GM12892 (cell line): ENCODE measurements around the gene EPX. TPM values are rescaled to one million over a fixed set of nuclear protein-coding genes. Genes with fewer than 3 reads are reported as not detected.
"Not testable (repeated sequence)": the region's sequence is repeated elsewhere in the genome, so short reads cannot be mapped to it uniquely, and the experiment has no call there.

Experiments used
- DNase-seq: peaks from one replicate; pipeline ENCODE4 v3.0.0; 2011; ENCODE audit not compliant: insufficient read length
- FAIRE-seq: peaks from 2 replicates; lab custom pipeline; 2011; peaks lifted over from hg19 to GRCh38; lab: Jason Lieb, UNC
- POLR2A ChIP-seq: IDR thresholded peaks from 2 replicates; pipeline ENCODE4 v1.6.1; 2011; ENCODE audit warnings: low read depth, low read length, control low read depth
- POLR2AphosphoS5 ChIP-seq: IDR thresholded peaks from 2 replicates; pipeline ENCODE4 v1.6.1; 2011; ENCODE audit warnings: low read depth, low read length, control low read depth
- TAF1 ChIP-seq: IDR thresholded peaks from 2 replicates; pipeline ENCODE4 v1.6.1; 2011; ENCODE audit warnings: low read depth, mild to moderate bottlenecking, control low read depth, low read length, borderline replicate concordance
- polyA plus RNA-seq: library from polyadenylated mRNA; unstranded; fragments of >200 nt; gene quantifications from one replicate; pipeline ENCODE4 v1.2.1, GENCODE V29; 2012; ENCODE audit warnings: missing spikeins, inconsistent platforms; ENCODE audit not compliant: missing spikeins

EPX gene
- not detected for polyA plus RNA-seq

DNA sequence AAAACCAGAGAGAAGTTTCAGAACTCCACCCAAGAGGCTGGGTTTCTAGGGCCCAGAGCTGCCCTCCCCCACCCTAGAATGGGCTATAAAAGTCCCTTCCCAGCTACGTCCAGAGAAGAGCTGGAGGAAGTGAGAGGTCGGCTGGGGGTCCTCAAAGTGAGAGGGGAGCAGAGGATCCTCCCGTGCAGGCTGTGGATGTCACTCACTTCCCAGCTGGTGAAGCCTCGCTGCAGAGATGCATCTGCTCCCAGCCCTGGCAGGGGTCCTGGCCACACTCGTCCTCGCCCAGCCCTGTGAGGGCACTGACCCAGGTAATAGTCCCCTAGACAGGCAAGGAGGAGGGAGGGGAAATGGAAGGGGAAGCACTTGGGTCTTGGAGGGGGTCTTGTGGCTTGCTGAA is at the start of gene EPX:
Gene EPX, plus strand, starts transcription at position 115 of the 400 bp plus-strand sequence. Its CDS starts 121 bp downstream, at position 236.
- no peak for TF ChIP-seq POLR2AphosphoS5
- DNase-seq = no peak
- no peak for FAIRE-seq

DNA sequence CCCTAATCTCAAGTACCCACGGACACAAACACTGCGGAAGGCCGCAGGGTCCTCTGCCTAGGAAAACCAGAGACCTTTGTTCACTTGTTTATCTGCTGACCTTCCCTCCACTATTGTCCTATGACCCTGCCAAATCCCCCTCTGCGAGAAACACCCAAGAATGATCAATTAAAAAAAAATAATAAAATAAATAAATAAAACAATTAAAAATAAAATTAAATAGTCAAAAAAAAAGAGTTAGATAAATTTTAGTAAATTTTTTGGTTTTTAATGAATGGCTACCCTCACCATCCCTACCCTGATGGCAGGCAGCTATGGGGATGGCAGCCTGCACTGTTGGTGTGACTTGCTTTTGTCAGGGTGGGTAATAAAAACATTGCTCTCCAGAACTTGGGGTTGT is 49.2 kb upstream of the EPX start:
- FAIRE-seq, DNase-seq: not testable (repeated sequence)

DNA sequence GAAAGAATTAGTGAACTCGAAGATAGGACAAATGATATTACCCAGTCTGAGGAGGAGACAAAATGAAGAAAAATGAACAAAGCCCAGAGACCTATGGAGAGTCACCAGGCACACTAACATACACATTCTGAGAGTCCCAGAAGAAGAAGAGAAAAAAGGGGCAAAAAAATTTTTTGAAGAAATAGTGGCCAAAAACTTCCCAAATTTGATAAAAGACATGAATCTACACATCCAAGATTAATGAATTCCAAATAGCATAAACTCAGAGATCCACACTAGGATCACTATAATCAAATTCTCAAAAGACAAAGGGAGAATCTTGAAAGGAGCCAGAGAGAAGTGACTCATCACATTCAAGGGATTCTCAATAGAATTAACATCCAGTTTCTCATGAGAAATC is 47.7 kb upstream of the EPX start:
- TF ChIP-seq TAF1 (no peak), POLR2AphosphoS5 (no peak), POLR2A (no peak)
- FAIRE-seq (no peak), DNase-seq (no peak)

GRCh38 chr17:58147930-58148434 is 44.5 kb upstream of the EPX start, which contains the start of gene OR4D1:
OR4D1 (plus strand) TSS chr17:58148384; CDS start chr17:58155154, 6,770 bp downstream.
- TF ChIP-seq TAF1 (no peak), POLR2AphosphoS5 (no peak), POLR2A (no peak)
- no peak for FAIRE-seq
- DNase-seq = no peak

- TF ChIP-seq POLR2A (no peak), POLR2AphosphoS5 (no peak), TAF1 (no peak)
- FAIRE-seq = no peak
- DNase-seq = no peak
Measured at GRCh38 chr17:58148609-58149008, 43.9 kb upstream of the EPX start.

DNA sequence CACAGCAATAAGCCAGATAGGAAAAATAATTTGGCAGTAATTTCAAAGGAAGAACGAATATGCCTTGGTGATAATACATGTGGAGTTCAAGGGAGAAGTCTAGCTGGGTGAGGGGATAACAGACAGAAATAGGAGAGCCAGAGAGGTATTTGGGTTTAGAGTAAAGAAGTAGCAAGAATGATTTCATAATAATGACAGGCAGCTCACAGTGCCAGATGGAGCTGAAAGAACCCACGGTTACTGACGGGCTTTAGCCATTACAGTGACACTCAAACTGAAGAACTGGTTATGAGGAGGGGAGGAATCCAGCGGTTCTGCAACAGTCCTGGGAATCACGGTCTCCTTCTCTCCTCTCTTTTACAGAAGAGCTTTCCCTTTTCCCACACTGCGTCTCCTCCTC is 42.1 kb upstream of the EPX start:
- DNase-seq = no peak
- no peak for FAIRE-seq
- TF ChIP-seq TAF1 (no peak), POLR2A (no peak), POLR2AphosphoS5 (no peak)

DNA sequence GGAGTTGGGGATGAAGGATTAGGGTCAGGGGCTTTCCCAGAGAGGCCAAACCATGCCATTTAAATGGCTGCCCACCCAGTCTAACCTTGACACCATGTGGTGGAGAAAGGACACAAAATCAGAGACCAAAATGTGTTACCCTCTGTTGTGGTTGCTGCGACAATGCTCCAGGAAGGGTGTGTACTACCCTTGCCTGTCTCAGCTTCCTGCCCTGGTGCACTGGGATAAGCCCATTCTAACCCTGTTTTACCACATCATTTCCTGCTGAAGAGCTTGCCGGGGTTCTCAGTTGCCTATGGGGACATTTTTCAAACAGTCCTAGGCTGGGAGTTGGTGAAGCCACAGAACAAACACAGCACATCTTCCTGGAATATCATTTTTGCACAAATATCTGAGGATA is 39.5 kb upstream of the EPX start:
- no peak for TF ChIP-seq TAF1
- TF ChIP-seq POLR2A = no peak
- no peak for TF ChIP-seq POLR2AphosphoS5
- FAIRE-seq (no peak), DNase-seq (no peak)

DNA sequence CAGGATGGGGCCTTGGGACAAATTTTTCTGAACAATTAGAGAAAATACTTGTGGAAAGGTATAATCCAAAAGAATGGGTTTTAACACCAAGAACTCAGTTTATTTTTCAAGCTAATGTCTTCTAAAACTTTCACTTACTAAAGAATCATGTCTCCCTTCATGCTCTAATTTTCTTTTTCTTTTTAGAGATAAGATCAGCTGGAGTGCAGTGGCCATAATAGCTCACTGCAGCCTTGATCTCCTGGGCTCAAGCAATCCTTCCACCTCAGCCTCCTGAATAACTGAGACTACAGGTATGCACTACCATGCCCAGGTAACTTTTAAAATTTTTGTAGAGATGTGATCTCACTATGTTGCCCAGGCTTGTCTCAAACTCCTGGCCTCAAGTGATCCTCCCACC is 38.9 kb upstream of the EPX start:
- FAIRE-seq (no peak), DNase-seq (no peak)
- TF ChIP-seq POLR2AphosphoS5 (no peak), POLR2A (no peak), TAF1 (no peak)

- FAIRE-seq = no peak
- no peak for TF ChIP-seq POLR2A
- TF ChIP-seq POLR2AphosphoS5 = no peak
- no peak for TF ChIP-seq TAF1
- no peak for DNase-seq
Measured at GRCh38 chr17:58156839-58157803, 35.4 kb upstream of the EPX start.

GRCh38 chr17:58158181-58158580 is 34.3 kb upstream of the EPX start:
- DNase-seq (no peak), FAIRE-seq (no peak)
- no peak for TF ChIP-seq POLR2AphosphoS5
- TF ChIP-seq POLR2A = no peak
- TF ChIP-seq TAF1 = no peak

GRCh38 chr17:58161566-58161965 is 31.0 kb upstream of the EPX start:
- TF ChIP-seq POLR2AphosphoS5 (no peak), POLR2A (no peak), TAF1 (no peak)
- no peak for FAIRE-seq
- DNase-seq = no peak

DNA sequence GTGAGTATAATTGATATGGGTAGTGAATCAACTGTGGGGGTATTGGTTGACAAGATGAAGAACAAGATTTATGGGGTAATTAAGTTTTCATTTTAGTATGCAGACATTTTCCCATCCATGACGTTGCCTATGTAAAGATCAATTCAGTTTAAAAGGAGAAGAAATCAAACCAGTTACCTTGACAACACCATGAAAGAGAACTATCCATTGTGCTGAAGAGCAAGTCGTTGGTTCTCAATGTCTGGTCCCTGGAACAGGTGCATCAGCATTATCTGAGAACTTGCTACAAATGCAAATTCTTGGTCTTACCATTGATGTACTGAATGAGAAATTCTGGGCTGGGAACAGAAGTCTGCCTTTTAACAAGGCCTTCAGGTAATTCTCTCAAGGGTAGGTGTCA is 26.5 kb upstream of the EPX start:
- FAIRE-seq = no peak
- DNase-seq = no peak
- TF ChIP-seq POLR2A = no peak

- TF ChIP-seq POLR2AphosphoS5 (no peak), TAF1 (no peak), POLR2A (no peak)
- DNase-seq (no peak), FAIRE-seq (no peak)
Measured at GRCh38 chr17:58166682-58167081, 25.8 kb upstream of the EPX start, which contains the start of gene OR4D2. OR4D2 (plus strand) TSS chr17:58166982; CDS start chr17:58169656, 2,674 bp downstream.
